ENCODE results near the gene IGFBP7. TPM values are rescaled to one million over a fixed set of nuclear protein-coding genes. Genes with fewer than 3 reads are reported as not detected.
"Not testable (repeated sequence)": the region's sequence is repeated elsewhere in the genome, so short reads cannot be mapped to it uniquely, and the experiment has no call there.

Gene IGFBP7
- total RNA-seq, 2 experiments from 2014 or later = not detected

GRCh38 chr4:57074744-57075143 lies 35.4 kb downstream of the IGFBP7 start:
- CTCF ChIA-PET = no interaction called here
- Mint-ChIP-seq H3K9me3 (no peaks in the 10 kb centered on the region), H3K27ac (no peak overlapping the region), H3K27me3 (peaks cover 21% of the 10 kb centered on the region), H3K4me1 (ENCODE audit: low read depth) (no peaks in the 10 kb centered on the region), H3K36me3 (no peaks in the 10 kb centered on the region), H3K4me3 (no peak overlapping the region)
- DNase-seq = no peak
- intact Hi-C loops (cut with micrococcal nuclease) = no loop called here
- POLR2A ChIA-PET = no interaction called here

GRCh38 chr4:57073559-57073958 lies 36.6 kb downstream of the IGFBP7 start:
- CTCF ChIA-PET = no interaction called here
- Mint-ChIP-seq H3K27ac (no peak overlapping the region), H3K4me1 (ENCODE audit: low read depth) (no peaks in the 10 kb centered on the region), H3K27me3 (peaks cover 12% of the 10 kb centered on the region), H3K4me3 (no peak overlapping the region), H3K9me3 (no peaks in the 10 kb centered on the region), H3K36me3 (no peaks in the 10 kb centered on the region)
- intact Hi-C loops (cut with micrococcal nuclease) = no loop called here
- POLR2A ChIA-PET = no interaction called here
- DNase-seq = no peak

- ChIA-PET POLR2A (no interaction called here), CTCF (no interaction called here)
- no peak for DNase-seq
- no peaks in the 10 kb centered on the region for H3K9me3 Mint-ChIP-seq
- no peaks in the 10 kb centered on the region for H3K4me1 Mint-ChIP-seq (ENCODE audit: low read depth)
- no peak overlapping the region for H3K4me3 Mint-ChIP-seq
- peaks cover 2% of the 10 kb centered on the region for H3K27me3 Mint-ChIP-seq
- H3K36me3 Mint-ChIP-seq = no peaks in the 10 kb centered on the region
- intact Hi-C loops (cut with micrococcal nuclease) = no loop called here
- H3K27ac Mint-ChIP-seq = no peak overlapping the region
Measured at GRCh38 chr4:57071326-57071725, 38.9 kb downstream of the IGFBP7 start.

- no peak overlapping the region for H3K4me3 Mint-ChIP-seq
- H3K9me3 Mint-ChIP-seq = no peaks in the 10 kb centered on the region
- DNase-seq = no peak
- H3K27me3 Mint-ChIP-seq = peaks cover 2% of the 10 kb centered on the region
- no peaks in the 10 kb centered on the region for H3K36me3 Mint-ChIP-seq
- H3K27ac Mint-ChIP-seq = no peak overlapping the region
- POLR2A ChIA-PET = no interaction called here
- intact Hi-C loops (cut with micrococcal nuclease) = no loop called here
- H3K4me1 Mint-ChIP-seq (ENCODE audit: low read depth) = no peaks in the 10 kb centered on the region
- CTCF ChIA-PET = no interaction called here
Measured at GRCh38 chr4:57070461-57070860, 39.7 kb downstream of the IGFBP7 start.

GRCh38 chr4:57068237-57068981 lies 41.8 kb downstream of the IGFBP7 start:
- ChIA-PET CTCF (no interaction called here), POLR2A (no interaction called here)
- Mint-ChIP-seq H3K27ac (no peak overlapping the region), H3K9me3 (no peaks in the 10 kb centered on the region), H3K36me3 (no peaks in the 10 kb centered on the region), H3K27me3 (no peaks in the 10 kb centered on the region), H3K4me1 (ENCODE audit: low read depth) (no peaks in the 10 kb centered on the region), H3K4me3 (no peak overlapping the region)
- intact Hi-C loops (cut with micrococcal nuclease) = no loop called here
- DNase-seq = no peak

- ChIA-PET CTCF (no interaction called here), POLR2A (no interaction called here)
- H3K27me3 Mint-ChIP-seq = peaks cover 5% of the 10 kb centered on the region
- H3K4me1 Mint-ChIP-seq (ENCODE audit: low read depth) = no peaks in the 10 kb centered on the region
- no peak for DNase-seq
- H3K4me3 Mint-ChIP-seq = no peak overlapping the region
- H3K36me3 Mint-ChIP-seq = no peaks in the 10 kb centered on the region
- H3K9me3 Mint-ChIP-seq = no peaks in the 10 kb centered on the region
- no peak overlapping the region for H3K27ac Mint-ChIP-seq
- intact Hi-C loops (cut with micrococcal nuclease) = no loop called here
Measured at GRCh38 chr4:57065730-57066482, 44.3 kb downstream of the IGFBP7 start.

- Mint-ChIP-seq H3K9me3 (no peaks in the 10 kb centered on the region), H3K4me3 (no peak overlapping the region), H3K4me1 (ENCODE audit: low read depth) (no peaks in the 10 kb centered on the region), H3K36me3 (no peaks in the 10 kb centered on the region), H3K27ac (no peak overlapping the region), H3K27me3 (peaks cover 5% of the 10 kb centered on the region)
- intact Hi-C loops (cut with micrococcal nuclease) = no loop called here
- ChIA-PET POLR2A (interaction anchor here (0.5 kb wide), 1 partner anchor 83 kb away, joined by 3 read pairs; no protein-coding TSS in a partner anchor), CTCF (no interaction called here)
- DNase-seq = no peak
Measured at GRCh38 chr4:57064811-57065711, 45.1 kb downstream of the IGFBP7 start.

- Mint-ChIP-seq H3K27me3 (peaks cover 9% of the 10 kb centered on the region), H3K36me3 (no peaks in the 10 kb centered on the region), H3K27ac (no peak overlapping the region), H3K9me3 (no peaks in the 10 kb centered on the region), H3K4me1 (ENCODE audit: low read depth) (no peaks in the 10 kb centered on the region), H3K4me3 (no peak overlapping the region)
- ChIA-PET POLR2A (no interaction called here), CTCF (no interaction called here)
- no peak for DNase-seq
- intact Hi-C loops (cut with micrococcal nuclease) = no loop called here
Measured at GRCh38 chr4:57064120-57064519, 46.1 kb downstream of the IGFBP7 start.

GRCh38 chr4:57063518-57063917 lies 46.7 kb downstream of the IGFBP7 start:
- no peaks in the 10 kb centered on the region for H3K9me3 Mint-ChIP-seq
- no peaks in the 10 kb centered on the region for H3K36me3 Mint-ChIP-seq
- DNase-seq = no peak
- H3K27me3 Mint-ChIP-seq = peaks cover 14% of the 10 kb centered on the region
- ChIA-PET POLR2A (no interaction called here), CTCF (no interaction called here)
- no peak overlapping the region for H3K27ac Mint-ChIP-seq
- no peaks in the 10 kb centered on the region for H3K4me1 Mint-ChIP-seq (ENCODE audit: low read depth)
- intact Hi-C loops (cut with micrococcal nuclease) = no loop called here
- no peak overlapping the region for H3K4me3 Mint-ChIP-seq

- Mint-ChIP-seq H3K4me3 (no peak overlapping the region), H3K4me1 (ENCODE audit: low read depth) (no peaks in the 10 kb centered on the region), H3K36me3 (no peaks in the 10 kb centered on the region), H3K27me3 (peaks cover 24% of the 10 kb centered on the region), H3K9me3 (no peaks in the 10 kb centered on the region), H3K27ac (no peak overlapping the region)
- no peak for DNase-seq
- CTCF ChIA-PET = no interaction called here
- intact Hi-C loops (cut with micrococcal nuclease) = no loop called here
- POLR2A ChIA-PET = no interaction called here
Measured at GRCh38 chr4:57061395-57061794, 48.8 kb downstream of the IGFBP7 start.

GRCh38 chr4:57060717-57061067 lies 49.5 kb downstream of the IGFBP7 start:
- peaks cover 28% of the 10 kb centered on the region for H3K27me3 Mint-ChIP-seq
- POLR2A ChIA-PET; H3K4me3 Mint-ChIP-seq; H3K36me3 Mint-ChIP-seq; DNase-seq; H3K4me1 Mint-ChIP-seq (ENCODE audit: low read depth); CTCF ChIA-PET; H3K27ac Mint-ChIP-seq; H3K9me3 Mint-ChIP-seq; intact Hi-C loops (cut with micrococcal nuclease): not testable (repeated sequence)

GRCh38 chr4:57059890-57060716 lies 50.1 kb downstream of the IGFBP7 start:
- DNase-seq = no peak
- CTCF ChIA-PET = no interaction called here
- Mint-ChIP-seq H3K27ac (no peak overlapping the region), H3K4me3 (no peak overlapping the region), H3K4me1 (ENCODE audit: low read depth) (no peaks in the 10 kb centered on the region), H3K9me3 (no peaks in the 10 kb centered on the region), H3K36me3 (no peaks in the 10 kb centered on the region), H3K27me3 (peaks cover 28% of the 10 kb centered on the region)
- intact Hi-C loops (cut with micrococcal nuclease) = no loop called here
- POLR2A ChIA-PET = no interaction called here

Data from activated CD4-positive, alpha-beta memory T cell treated with anti-CD3 and anti-CD28 coated beads for 36 hours (primary cell).